GM12878 (cell line): ENCODE measurements around the gene MCOLN3. TPM values are rescaled to one million over a fixed set of nuclear protein-coding genes. Genes with fewer than 3 reads are reported as not detected.
A peak's percentile ranks its signal among the peaks of the same experiment; 100 is the strongest.

Experiments
- ASH2L ChIP-seq: fragments of 300-600, 200-600 bp; sonication (generic); IDR thresholded peaks from 2 replicates; pipeline ENCODE4 v1.6.1; 2017; ENCODE audit warnings: low read depth, mild to moderate bottlenecking, borderline replicate concordance
- BMI1 ChIP-seq: fragments of 450-650 bp; IDR thresholded peaks from 2 replicates; pipeline ENCODE4 v1.6.1; 2016; ENCODE audit warnings: mild to moderate bottlenecking, moderate library complexity, borderline replicate concordance
- CBX5 ChIP-seq: sonication (generic); IDR thresholded peaks from 2 replicates; pipeline ENCODE4 v1.6.1; 2016; ENCODE audit warnings: low read depth, moderate library complexity, mild to moderate bottlenecking, inconsistent platforms
- EED ChIP-seq: sonication (generic); IDR thresholded peaks from 2 replicates; pipeline ENCODE4 v1.6.1; 2016; ENCODE audit warnings: antibody characterized with exemption, low read depth
- ELK1 ChIP-seq: IDR thresholded peaks from 2 replicates; pipeline ENCODE4 v1.6.1; 2012; ENCODE audit warnings: low read depth, low read length, improper control_type of control experiment
- FOXK2 ChIP-seq: fragments of 450-650 bp; IDR thresholded peaks from 2 replicates; pipeline ENCODE4 v1.6.1; 2017; ENCODE audit warnings: mild to moderate bottlenecking, moderate library complexity
- IRF4 ChIP-seq: IDR thresholded peaks from 2 replicates; pipeline ENCODE4 v1.6.1; 2011; ENCODE audit warnings: low read depth, low read length
- IRF5 ChIP-seq: fragments of 450-650 bp; IDR thresholded peaks from 2 replicates; pipeline ENCODE4 v1.6.1; 2017; ENCODE audit warnings: borderline replicate concordance
- NKRF ChIP-seq: fragments of 450-650 bp; conservative IDR thresholded peaks from 2 replicates; pipeline ENCODE4 v1.6.1; 2017; ENCODE audit warnings: mild to moderate bottlenecking, moderate library complexity
- PML ChIP-seq: IDR thresholded peaks from 2 replicates; pipeline ENCODE4 v1.6.1; 2012; ENCODE audit warnings: low read length, inconsistent platforms
- PRDM15 ChIP-seq: fragments of 450-650 bp; formaldehyde crosslinking; IDR thresholded peaks from 2 replicates; pipeline ENCODE4 v1.4.0; 2020; ENCODE audit warnings: mild to moderate bottlenecking, moderate library complexity
- RAD51 ChIP-seq: fragments of 450-650 bp; IDR thresholded peaks from 2 replicates; pipeline ENCODE4 v1.6.1; 2016; ENCODE audit warnings: moderate library complexity, mild to moderate bottlenecking, inconsistent platforms
- SKIL ChIP-seq: fragments of 450-650 bp; IDR thresholded peaks from 2 replicates; pipeline ENCODE4 v1.6.1; 2017; ENCODE audit warnings: mild to moderate bottlenecking, low read depth, inconsistent platforms; ENCODE audit not compliant: poor library complexity, severe bottlenecking
- SMAD5 ChIP-seq: IDR thresholded peaks from 2 replicates; pipeline ENCODE4 v1.6.1; 2016; ENCODE audit warnings: antibody characterized with exemption, low read depth
- SMC3 ChIP-seq: IDR thresholded peaks from 2 replicates; pipeline ENCODE4 v1.6.1; 2011; ENCODE audit warnings: low read length, improper control_type of control experiment, borderline replicate concordance
- SP1 ChIP-seq: IDR thresholded peaks from one replicate; pipeline ENCODE4 v1.6.1; 2011; ENCODE audit warnings: low read depth, low read length
- SUZ12 ChIP-seq: fragments of 200-600 bp; sonication (generic); IDR thresholded peaks from one replicate; pipeline ENCODE4 v1.6.1; 2018; ENCODE audit warnings: antibody characterized with exemption, mild to moderate bottlenecking; ENCODE audit not compliant: unreplicated experiment
- TCF12 ChIP-seq: IDR thresholded peaks from 2 replicates; pipeline ENCODE4 v1.6.1; 2011; ENCODE audit warnings: low read depth, mild to moderate bottlenecking, low read length
- ZNF217 ChIP-seq: fragments of 450-650 bp; IDR thresholded peaks from 2 replicates; pipeline ENCODE4 v1.6.1; 2017; ENCODE audit warnings: antibody characterized with exemption, mild to moderate bottlenecking
- ZNF274 ChIP-seq: IDR thresholded peaks from one replicate; pipeline ENCODE4 v1.8.0; 2011; ENCODE audit not compliant: insufficient read length, insufficient read depth
- polyA plus RNA-seq, 11 experiments: library from polyadenylated mRNA; depleted of rRNA in 4 of 11; unstranded in 6 of 11; stranded (reverse) in 5 of 11; fragments of >200 nt; fragmentation: Nextera tagmentation in 4 of 11; fragmentation: Illumina TruSeq in 1 of 11; extraction: Ambion mirVana in 4 of 11; extraction: Trizol in 1 of 11; gene quantifications; 1 replicate in 1 of 11; 2 replicates in 10 of 11; pipeline versions ENCODE4 v1.2.1 to v1.2.3, GENCODE V29; 2011 to 2016; ENCODE audit warnings: inconsistent platforms in 2 of 11, missing spikeins in 2 of 11, low read depth in 1 of 11
- total RNA-seq, 4 experiments: library from RNA; depleted of rRNA in 3 of 4; stranded (reverse); fragments of >200 nt in 3 of 4; fragmentation: Illumina TruSeq in 1 of 4; extraction: Trizol in 1 of 4; gene quantifications; 2 replicates each; pipeline versions ENCODE4 v1.2.1 to v1.2.3, GENCODE V29; 2013 to 2021

Gene MCOLN3
- total and polyA plus RNA-seq, 10 of the 15 experiments (the other 5 are each of a cell fraction or from before 2014, with no cell fraction given), result 0.48 to 7.4 (median 3.8) TPM

GRCh38 chr1:84995484-84996334 lies 52.6 kb downstream of the MCOLN3 start (continued):
- TF ChIP-seq ZNF274, result no peak
- TF ChIP-seq IRF4, result peak; percentile 89
- peak; percentile 36; the same call in 1 of the 2 replicates for TF ChIP-seq BMI1
- peak; percentile 84 for TF ChIP-seq EED
- TF ChIP-seq SUZ12, result no peak
- no peak; the same call in 1 of the 2 replicates for TF ChIP-seq NKRF
- no peak for TF ChIP-seq ELK1
- TF ChIP-seq IRF5, result no peak
- TF ChIP-seq TCF12, result no peak
- no peak for TF ChIP-seq SMC3
- no peak for TF ChIP-seq FOXK2
- TF ChIP-seq SKIL, result peak; percentile 71
- TF ChIP-seq ZNF217, result peak; percentile 23; the same call in 1 of the 2 replicates
- no peak for TF ChIP-seq ASH2L
- no peak for TF ChIP-seq PRDM15 (CRISPR knock-in tag)
- peak; percentile 43; the same call in 1 of the 2 replicates for TF ChIP-seq RAD51
- TF ChIP-seq SMAD5, result no peak; the same call in 1 of the 2 replicates
- peak; percentile 7 for TF ChIP-seq SP1
- peak; percentile 12; the same call in 1 of the 2 replicates for TF ChIP-seq PML
- 0 out of 2 replicates have a peak, but pooled peaks have one; percentile 10 for TF ChIP-seq CBX5
